ENCODE results near the gene REEP3.

REEP3 gene

DNA sequence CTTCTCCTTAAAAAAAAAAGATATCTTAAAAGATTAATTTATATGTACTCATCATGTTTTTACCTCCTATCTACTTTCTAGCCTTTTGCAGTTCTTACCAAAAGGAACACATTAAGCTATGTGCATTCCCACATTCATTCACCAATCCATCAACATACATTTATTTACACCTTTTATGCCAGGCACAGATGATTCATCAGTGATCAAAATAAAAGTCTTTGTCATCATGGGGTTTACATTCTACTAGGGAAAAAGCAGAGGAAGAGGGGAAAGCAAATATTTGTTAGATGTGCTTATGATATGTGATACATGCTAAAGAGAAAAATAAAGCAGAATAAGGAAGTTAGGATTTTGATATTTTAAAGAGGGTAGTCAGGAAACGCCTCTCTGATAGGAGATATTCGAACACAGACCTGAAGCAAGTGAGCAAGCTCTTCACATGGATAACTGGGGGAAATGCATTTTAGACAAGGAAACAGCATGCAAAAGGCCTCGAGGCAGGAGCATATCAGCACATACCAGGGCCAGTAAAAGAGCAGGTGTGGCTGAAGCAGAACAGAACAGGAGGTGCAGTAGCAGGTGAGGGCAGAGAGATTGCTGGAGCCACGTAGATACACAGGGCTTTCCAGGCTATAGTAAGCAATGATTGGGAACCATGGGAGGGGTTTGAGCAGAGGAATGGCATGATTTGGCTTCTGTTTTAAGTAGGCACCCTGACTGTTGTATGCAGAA, 67.4 kb downstream of the REEP3 start:
- no peak for DNase-seq (ENCODE audit: low read depth in 3 of 3)

DNA sequence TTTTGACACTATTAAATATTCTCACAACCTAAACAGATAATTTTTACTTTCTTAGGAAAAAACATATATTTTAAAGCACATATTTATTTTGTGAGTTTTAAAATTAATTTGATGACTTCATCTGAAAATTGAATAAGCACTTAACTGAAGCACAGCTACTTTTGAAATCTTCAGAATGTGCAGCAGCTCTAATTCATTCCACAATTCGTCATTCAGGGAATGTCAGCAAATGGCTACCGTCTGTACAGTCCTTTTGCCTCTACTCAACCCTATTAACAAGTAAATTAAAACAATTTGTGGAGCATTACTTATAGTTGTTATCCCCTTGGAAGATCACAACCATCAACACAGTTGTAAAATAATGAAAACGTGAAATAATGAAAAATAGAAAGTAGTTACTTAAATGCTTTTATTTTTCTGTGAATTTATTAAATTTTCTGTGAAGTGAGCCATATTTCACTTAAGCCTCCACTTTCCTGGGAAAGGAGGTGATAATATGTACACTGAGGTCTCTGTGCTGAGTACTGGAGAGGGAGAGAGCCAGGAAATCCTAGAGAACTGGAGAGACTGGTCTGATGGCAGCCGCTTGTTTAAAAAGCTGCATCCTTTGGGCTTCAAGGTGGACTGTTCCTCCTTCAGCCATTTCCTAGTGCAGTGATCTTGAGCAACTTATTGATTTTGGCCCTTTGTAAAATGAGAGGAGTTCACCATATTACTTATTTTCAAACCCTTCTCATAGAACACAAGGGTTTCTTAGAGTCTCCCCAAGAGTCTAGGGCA, 70.6 kb downstream of the REEP3 start:
- no peak for DNase-seq (ENCODE audit: low read depth in 3 of 3)

DNA sequence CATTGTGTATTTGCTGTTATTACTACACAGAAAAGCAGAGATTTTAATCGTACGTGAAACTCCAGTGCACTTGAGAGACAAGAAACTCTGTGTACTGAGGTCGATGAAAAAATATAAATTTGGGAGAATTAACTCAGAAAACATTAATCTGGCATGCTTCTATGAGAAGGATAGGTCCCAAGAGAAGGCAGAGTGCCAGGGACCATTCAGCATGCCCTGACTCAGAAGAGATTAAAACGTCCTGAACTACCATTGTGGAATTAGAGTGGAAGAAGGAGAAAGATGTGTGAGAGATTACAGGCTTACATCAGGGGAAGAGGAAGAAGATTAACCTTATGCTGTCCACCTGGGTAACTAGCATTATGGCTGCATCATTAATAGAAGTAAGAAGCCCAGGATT, 72.4 kb downstream of the REEP3 start:
- no peak for DNase-seq (ENCODE audit: low read depth in 3 of 3)

DNA sequence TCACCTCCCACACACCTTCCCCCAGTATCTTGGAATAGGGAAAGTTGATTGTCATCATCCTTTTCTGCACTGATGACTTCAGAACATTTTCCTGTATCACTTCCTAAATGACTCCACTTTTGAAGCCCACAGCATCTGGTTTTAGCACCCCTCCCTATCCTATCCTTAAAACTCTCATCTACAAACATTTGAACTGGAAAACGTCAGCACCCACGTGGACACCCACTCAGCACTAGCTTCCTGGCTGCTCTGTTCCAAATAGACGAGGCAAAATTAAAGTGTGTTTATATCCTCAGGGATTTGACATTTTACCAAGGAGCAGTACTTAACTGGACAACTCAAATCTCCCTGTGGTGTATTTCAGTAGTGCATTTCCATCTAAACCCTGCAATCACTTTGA, 73.9 kb downstream of the REEP3 start:
- DNase-seq (ENCODE audit: low read depth in 3 of 3), result no peak

DNA sequence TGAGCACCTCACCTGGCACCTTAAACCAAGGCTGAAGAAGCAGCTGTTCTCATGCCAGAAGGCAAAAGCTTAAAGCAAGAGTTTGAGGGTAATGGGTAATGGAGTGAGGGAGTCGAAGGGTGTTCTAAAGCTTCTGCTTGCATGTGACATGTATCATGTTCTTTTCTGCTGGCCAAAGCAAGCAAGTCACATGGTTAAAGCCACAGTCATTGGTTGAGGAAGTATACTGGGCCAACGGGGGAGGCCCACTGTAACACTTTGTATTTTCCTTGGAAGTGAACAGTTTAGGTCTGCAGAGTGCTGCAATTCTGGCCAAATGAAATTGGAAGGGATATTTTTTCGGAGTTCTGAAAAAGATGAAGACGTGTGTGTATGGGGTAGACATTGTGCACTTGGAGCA, 75.7 kb downstream of the REEP3 start:
- DNase-seq (ENCODE audit: low read depth in 3 of 3), result no peak

DNA sequence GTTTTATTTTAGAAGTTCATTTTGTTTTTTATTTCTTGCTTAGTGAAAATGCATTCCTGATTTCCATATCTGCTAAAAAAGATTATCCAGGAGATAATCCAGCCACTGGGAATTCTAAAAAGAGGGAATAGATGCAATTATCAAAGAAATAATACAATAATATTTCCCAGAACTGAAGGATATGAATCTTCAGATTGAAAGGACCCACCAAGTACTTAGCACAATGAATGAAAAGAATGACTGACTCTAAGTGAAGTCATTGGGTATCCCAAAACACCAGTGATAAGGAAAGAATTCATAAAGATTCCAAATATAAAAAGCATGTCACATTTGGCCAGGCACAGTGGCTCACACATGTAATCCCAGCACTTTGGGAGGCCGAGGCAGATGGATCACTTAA, 79.3 kb downstream of the REEP3 start:
- no peak for DNase-seq (ENCODE audit: low read depth in 3 of 3)

DNA sequence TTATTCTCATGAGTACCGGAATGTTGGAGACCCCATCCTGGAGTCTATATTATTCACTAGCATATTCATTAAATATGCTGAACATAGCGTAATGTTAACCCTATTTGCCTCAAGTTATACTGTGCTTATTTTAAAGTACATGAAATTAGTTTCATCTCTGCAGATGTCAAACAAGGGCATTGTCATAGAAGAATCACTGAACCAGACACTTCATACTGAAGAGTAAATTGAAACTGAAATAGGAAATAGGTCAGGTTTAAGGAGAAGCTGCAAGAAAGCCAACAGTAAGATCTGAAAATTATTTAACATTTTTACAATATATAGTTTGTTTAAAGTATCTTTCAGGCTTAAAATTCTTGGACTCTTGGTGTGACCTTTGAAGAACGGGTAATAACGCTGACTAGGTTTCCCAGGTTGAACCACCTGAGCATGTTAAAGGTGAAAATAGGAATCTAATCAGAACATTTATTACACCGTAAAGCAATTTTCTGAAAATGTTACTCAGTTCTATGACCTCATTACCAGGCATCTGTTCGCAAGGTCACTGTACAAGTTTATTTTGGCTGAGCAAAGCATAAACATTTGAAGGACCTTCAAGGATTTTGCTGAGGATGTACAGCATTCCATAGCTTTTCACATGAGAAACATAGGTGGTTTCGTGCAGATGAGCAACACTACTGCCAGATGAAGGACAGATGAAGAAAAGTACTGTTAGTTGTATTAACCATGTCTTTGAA, 82.7 kb downstream of the REEP3 start:
- DNase-seq (ENCODE audit: low read depth in 3 of 3), result no peak

DNA sequence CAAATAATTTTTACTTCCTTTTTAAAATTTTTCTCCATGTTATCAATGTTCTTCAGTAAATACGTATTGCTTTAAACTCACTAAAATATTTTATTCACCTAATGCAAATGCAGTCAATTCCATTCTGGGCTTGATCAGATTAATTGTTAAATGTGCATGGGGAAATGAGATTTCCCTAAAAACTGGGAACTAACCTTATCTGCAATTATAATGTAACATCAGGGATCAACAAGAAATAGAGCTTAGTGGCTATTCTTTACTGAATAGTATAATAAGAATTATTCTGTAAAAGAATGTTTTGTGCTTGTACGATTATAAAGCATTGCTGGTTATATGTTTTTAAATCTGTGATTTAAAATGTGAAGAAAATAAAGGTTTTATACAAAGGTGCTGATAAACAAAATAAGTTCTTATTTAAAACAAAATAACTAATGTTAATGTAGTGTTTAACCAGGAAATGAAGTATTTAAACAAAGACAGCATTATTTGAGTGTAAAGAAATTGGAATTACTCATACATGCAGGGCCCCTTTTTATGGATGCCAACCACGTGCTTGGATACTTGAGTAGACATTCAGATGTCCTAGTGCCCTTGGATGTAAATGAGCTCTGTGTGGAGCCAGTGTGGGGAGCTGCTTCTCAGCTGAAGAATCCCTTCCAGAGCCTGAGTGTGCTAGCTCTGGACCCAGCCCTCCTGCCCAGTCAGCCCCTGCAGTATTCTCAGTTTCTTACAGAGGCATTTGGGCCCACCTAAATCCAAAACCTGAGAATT, 84.2 kb downstream of the REEP3 start:
- DNase-seq (ENCODE audit: low read depth in 3 of 3), result no peak

DNA sequence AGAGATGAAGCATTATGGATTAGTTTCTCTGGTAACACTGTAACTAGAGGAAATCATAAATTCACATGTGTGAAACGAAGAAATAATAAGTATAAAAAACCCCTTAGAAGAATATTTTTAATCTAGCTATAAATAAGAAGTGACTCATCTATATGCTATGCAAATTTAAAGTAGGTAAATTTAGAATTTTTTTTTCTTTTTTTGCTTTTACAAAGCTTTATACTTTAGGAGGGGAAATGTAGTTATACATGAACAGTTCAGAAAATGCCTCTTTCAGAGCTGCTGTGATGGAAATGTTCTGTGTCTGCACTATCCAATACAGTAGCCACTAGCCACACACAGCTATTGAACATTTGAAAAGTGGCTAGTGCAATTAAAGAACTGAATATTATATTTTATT, 87.3 kb downstream of the REEP3 start:
- no peak for DNase-seq (ENCODE audit: low read depth in 3 of 3)

DNA sequence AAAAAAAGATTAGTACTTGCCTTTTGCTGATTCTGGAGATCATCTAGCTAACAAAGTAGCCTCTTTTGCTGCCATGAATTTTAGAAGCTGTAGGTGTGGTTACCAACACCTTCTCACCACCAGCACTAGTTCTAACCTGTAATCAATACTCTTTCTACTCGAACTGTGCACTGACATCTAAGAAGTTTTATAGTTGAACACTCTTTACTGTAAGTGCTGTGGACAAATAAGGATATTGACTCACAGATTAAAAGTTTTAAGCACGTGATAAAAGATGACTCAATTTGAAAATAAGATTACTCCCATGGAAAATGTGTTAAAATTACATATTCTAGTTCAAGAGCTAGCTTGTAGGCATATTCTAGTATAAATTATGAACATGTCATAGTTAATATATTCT, 89.9 kb downstream of the REEP3 start:
- no peak for DNase-seq (ENCODE audit: low read depth in 3 of 3)

DNA sequence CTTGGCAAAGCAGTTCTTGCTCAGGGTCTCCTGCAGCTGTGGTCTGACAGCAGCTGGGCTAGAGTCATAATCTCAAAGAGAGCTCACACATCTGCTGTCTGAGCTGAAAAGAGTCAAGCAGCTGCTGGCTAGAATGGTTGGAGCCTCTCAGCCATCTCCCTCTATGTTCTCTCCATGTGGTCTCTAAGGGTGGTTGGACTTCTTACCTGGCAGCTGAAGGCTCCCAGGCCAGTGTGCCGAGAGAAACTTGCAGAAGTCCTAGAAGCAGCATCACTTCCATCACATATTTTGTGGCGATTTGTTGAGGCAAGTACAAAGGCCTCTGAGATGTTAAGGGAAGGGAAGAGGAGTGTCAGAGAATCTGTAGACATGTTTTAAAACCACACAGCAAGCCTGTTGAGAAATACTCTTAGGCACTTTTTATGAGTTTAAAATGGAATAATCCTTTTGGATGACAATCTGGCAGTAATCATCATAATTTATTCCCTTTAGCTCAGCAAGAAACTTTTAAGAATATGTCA, 93.2 kb downstream of the REEP3 start:
- DNase-seq (ENCODE audit: low read depth in 3 of 3), result no peak

DNA sequence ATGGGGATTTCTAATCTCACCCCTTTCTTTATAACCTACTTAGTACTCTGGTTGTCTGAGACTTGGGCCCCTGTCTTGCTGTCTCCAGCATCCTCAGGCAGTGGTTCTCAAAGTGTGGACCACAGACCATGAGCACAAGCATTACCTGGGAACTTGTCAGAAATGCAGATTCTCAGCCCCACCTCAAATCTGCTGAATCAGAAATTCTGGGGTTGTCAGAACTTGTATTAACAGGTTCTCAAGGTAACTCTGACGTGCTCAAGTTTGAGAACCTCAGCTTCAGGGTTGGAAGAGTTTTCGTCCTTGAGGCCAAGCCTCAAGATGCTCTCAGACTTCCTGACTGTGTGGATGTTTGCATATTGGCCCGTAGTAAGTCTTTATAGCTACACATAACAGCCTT, 97.4 kb downstream of the REEP3 start:
- no peak for DNase-seq (ENCODE audit: low read depth in 3 of 3)

DNA sequence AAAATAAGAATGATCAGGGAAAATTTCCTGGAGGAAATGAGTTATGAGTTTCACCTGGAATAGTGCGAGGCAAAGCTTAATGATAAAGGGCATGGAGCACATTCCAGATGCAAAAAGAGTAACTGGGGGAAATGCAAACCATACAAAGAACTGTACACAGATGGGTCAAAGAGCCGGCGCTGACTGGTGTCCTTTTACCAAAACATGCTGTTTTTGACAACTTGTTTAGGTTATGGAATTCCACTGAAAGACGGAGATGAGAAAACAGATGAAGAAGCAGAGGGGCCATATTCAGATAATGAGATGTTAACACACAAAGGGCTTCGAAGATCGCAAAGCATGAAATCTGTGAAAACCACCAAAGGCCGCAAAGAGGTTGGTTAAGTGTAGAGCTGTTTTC, 98.2 kb downstream of the REEP3 start:
- DNase-seq (ENCODE audit: low read depth in 3 of 3), result no peak

DNA sequence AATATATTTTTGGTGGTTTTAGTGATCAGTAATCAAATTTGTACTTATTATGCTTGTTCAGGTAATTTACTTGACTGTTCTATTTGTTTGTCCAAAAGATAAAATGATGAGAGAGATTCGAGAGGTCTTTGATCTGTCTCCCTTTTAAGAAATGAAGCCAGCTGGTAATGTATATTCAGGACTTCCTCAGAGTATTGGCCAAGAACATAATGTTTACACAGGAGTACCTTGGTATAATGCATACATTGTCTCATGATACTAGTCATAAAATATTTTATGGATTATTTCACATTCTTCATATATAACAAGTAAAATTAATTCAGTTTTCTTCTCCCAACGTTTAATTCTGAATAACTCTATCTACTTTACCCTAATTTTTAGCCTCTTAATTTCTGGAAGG, 100.9 kb downstream of the REEP3 start:
- no peak for DNase-seq (ENCODE audit: low read depth in 3 of 3)

DNA sequence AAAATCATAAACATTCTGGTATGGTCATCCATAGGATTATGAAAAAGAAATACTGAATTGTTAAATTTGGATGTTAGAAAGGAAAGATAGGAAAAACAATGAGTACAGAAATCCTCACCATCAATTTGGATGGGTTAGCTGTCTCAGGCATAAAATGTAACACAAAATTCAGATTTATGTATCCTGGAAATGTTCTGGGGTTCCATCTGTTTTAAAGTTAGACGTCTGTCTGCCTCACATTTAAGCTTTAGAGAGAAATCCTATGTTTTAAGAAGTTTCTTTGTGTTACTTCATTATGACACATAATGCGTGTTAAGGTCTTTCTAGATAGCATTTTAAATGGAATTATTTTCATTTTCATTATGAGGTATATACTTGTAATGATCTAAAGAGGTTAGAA, 103.5 kb downstream of the REEP3 start:
- no peak for DNase-seq (ENCODE audit: low read depth in 3 of 3)

DNA sequence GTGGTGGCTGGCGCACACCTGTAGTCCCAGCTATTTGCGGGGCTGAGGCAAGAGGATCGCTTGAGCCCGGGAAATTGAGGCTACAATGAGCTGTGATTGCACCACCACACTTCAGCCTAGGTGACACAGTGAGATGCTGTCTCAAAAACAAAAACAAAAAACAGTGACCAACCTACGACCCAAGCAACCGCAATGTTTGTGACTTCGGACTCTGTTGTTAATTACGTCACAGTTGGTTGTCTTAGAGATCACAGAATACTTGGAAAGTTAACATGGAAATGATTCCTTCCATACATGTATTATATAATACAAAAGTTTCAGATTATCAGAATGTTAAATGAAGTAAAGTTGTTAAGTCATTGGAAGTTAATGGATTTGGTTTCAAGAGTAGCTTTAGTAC, 106.2 kb downstream of the REEP3 start:
- DNase-seq (ENCODE audit: low read depth in 3 of 3), result no peak

DNA sequence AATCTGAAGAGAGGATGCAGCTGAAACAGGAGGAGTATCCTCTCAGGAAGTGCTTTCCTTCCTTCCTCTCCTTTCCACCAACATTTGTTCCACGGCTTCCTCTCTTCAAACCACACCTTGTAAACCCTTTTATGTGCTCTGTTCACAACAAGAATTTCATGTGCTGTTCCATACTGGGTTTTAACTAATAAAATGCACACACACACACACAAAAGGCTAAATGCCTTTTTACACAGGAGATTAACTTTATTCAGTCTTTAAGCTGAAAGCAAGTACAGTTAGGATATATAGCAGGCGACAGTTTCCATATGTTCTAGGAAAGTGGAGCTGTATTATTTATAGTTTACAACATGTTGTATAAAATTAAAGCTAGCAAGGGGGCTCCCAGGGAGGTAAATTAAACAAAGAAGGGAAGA, 106.7 kb downstream of the REEP3 start:
- DNase-seq (ENCODE audit: low read depth in 3 of 3), result no peak

DNA sequence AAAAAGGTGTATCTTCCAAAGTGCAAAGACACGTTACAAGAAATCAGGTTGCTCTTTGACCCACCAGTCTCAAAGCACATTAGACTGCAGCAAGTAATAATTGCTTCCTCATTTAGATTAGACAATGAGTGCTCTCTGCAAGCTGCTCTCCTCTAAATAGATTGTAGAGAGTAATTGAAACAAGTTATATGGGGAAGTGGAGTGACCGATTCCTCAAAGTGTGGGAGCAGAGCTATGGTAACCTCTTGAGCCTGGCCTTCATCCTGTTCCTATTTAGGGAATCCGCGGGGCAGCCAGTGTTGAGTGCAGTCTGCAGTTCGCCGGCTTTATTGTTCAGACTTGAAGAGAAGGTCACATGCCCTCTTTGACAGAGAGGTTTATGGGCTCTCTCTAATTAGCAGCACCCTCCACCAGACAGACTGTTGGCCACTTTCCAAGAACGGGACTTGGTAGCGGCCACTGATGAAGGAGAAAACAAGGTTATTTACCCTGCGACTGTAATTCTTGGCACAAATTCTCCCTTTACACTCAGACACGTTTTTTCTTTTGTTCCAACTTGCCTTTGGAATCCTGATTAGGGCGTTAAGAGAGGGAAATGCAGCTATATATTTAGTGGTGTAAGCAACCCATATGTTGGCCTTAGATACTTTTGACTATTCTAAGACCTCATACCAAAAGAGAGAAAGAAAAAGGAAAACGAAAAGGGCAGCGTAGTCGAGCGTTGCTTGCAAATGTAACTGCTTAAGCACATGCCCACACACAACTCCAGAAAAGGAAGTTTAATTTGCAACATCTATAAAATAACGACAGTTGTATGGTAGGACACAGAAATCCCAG, 107.5 kb downstream of the REEP3 start:
- DNase-seq (ENCODE audit: low read depth in 3 of 3), result no peak

DNA sequence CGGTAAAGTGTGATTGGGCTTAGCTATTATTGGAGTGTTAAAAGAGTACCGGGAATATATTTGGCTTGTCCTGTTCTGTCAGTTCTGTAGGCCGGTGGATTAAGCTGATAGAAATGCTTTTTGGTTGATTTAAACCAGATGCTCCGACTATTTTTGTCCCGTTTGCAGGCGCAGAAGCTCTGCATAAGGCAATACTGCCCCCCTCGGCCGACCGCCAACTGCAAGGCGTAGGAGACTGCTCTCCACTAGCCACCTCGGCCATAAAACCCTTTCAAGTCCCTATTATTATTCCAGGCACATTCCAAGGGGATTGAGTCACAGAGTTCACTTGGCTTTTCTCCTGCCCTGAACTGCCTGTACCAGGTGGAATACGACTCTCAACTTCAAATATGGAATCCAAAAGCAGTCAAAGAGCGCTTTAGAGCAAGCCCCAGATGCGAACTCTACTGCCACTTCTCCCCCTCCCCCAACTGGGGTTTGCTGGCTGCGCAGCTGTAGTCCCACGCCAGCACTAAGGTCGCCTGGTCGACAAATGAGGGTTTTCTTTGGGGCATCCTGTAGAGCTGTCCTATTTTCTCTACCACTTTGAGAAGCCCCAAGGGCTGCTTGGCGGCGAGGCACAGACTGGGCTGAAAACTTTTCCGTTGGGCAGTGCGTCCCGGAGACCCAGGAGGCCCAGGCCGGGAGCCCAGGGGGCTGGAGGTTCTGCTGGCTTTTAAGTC, 108.3 kb downstream of the REEP3 start:
- peak; percentile 57 to 79 (median 61) for DNase-seq (ENCODE audit: low read depth in 3 of 3)

Measured in stimulated activated CD4-positive, alpha-beta T cell treated with anti-CD3 and anti-CD28 coated beads, TNF-alpha, amount 100 ng/mL, for 24 hours (primary cell).